ENCODE measurements around the gene NEK9.

DNA sequence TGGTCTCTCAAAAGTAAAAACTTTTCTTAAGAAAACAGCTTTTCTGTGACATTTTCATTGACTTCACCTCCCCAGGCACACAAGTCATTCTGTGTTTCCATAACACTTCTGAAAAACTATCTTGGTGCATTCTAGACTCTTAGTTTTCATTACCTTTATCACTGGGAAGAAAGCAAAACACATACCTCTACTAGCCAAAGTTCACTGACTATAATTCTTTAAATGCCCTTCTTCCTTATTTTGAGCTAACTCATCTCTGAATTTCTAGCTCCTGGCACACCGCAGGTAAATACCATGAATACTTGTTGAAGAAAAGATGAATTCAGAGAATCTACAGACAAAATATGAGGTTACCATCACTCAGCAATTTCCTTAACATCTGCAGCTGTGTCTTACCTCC is 96.7 kb downstream of the NEK9 start:
- no peak for TF ChIP-seq POLR2A (IDR thresholded peaks at IDR 0.05)
- TF ChIP-seq, protein P1, sequence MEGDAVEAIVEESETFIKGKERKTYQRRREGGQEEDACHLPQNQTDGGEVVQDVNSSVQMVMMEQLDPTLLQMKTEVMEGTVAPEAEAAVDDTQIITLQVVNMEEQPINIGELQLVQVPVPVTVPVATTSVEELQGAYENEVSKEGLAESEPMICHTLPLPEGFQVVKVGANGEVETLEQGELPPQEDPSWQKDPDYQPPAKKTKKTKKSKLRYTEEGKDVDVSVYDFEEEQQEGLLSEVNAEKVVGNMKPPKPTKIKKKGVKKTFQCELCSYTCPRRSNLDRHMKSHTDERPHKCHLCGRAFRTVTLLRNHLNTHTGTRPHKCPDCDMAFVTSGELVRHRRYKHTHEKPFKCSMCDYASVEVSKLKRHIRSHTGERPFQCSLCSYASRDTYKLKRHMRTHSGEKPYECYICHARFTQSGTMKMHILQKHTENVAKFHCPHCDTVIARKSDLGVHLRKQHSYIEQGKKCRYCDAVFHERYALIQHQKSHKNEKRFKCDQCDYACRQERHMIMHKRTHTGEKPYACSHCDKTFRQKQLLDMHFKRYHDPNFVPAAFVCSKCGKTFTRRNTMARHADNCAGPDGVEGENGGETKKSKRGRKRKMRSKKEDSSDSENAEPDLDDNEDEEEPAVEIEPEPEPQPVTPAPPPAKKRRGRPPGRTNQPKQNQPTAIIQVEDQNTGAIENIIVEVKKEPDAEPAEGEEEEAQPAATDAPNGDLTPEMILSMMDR (IDR thresholded peaks at IDR 0.05): no peak

Measured in body of pancreas (tissue), 4 donors.